ENCODE results near the gene SRPRA. TPM values are rescaled to one million over a fixed set of nuclear protein-coding genes. Genes with fewer than 3 reads are reported as not detected.
A peak's percentile ranks its signal among the peaks of the same experiment; 100 is the strongest.

SRPRA gene
- total and polyA plus RNA-seq, 2 donors (not counting 1 experiment from before 2014, with no cell fraction given) = 52.8 to 134 TPM

DNA sequence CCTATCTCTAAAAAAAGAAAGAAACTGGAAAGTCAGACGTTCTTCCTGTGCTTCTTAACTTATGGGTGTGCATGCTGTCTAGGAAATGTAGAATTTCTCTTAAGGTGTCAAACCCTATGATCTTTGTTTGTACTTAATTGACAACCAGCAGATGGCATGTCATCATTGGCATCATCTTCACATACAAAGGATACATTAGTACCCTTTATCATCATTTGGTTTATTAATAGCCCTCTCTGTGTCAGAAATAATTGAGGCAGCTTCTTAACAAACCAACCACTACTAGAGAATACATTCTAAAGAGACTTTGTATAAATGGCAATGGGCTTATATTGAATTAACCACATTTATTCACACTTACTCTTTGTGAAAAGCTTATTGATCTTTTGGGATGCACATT is 13.9 kb downstream of the SRPRA start:
- no peak for DNase-seq (ENCODE audit: low read depth in 2 of 2)
- H2AFZ ChIP-seq (ENCODE audit: low read length) = no peak overlapping the region

DNA sequence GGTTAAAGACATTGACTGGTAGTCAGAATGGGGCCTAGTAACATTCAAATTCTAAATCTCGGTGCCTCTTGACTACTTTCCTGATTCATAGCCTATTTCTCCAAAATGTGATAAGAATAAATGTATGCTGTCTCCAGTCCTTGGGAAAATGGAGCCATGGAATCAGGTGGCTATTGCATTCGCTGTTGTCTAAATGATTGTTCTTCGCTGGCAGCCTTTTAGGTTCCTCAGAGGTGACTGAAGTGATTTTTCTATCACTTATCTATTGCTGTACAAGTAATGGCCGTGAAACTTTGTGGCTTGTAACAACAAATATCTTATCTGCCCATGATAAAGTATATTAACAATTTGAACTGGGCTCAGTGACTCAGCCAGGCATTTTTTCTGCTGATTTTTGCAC is 15.4 kb downstream of the SRPRA start:
- Histone ChIP-seq H3K4me1 (ENCODE audit: control insufficient read depth, extremely low read depth, insufficient read depth, low read length) (peaks cover 3% of the 10 kb centered on the region), H3K79me2 (ENCODE audit: control insufficient read depth, insufficient read depth, low read length) (no peaks in the 10 kb centered on the region), H4K20me1 (ENCODE audit: control insufficient read depth, extremely low read depth, insufficient read depth, low read length) (no peaks in the 10 kb centered on the region), H3K9me3 (ENCODE audit: control insufficient read depth, insufficient read depth, low read depth, low read length) (no peaks in the 10 kb centered on the region), H3K36me3 (ENCODE audit: control insufficient read depth, insufficient read depth, low read length) (peaks cover 8% of the 10 kb centered on the region), H3K27ac (ENCODE audit: insufficient read depth, low read length) (no peak overlapping the region), H3K9ac (ENCODE audit: insufficient read depth, low read length) (no peak overlapping the region), H2AFZ (ENCODE audit: low read length) (no peak overlapping the region), H3K4me2 (ENCODE audit: extremely low read depth, insufficient read depth, low read length) (no peak overlapping the region), H3K4me3 (replicated peaks in 1 of 4; ENCODE audit: control extremely low read depth in 1 of 4, insufficient read depth in 1 of 4, low read depth in 3 of 4, low read length in 4 of 4) (no peak overlapping the region), H3K27me3 (ENCODE audit: control insufficient read depth, insufficient read depth, low read length) (no peaks in the 10 kb centered on the region)
- DNase-seq (ENCODE audit: low read depth in 2 of 2) = peak in 1 of 2 donors; percentile 13
- TF ChIP-seq EZH2 (IDR thresholded peaks at IDR 0.05; ENCODE audit: low read length, missing control alignments) = no peak
- TF ChIP-seq, protein P1, sequence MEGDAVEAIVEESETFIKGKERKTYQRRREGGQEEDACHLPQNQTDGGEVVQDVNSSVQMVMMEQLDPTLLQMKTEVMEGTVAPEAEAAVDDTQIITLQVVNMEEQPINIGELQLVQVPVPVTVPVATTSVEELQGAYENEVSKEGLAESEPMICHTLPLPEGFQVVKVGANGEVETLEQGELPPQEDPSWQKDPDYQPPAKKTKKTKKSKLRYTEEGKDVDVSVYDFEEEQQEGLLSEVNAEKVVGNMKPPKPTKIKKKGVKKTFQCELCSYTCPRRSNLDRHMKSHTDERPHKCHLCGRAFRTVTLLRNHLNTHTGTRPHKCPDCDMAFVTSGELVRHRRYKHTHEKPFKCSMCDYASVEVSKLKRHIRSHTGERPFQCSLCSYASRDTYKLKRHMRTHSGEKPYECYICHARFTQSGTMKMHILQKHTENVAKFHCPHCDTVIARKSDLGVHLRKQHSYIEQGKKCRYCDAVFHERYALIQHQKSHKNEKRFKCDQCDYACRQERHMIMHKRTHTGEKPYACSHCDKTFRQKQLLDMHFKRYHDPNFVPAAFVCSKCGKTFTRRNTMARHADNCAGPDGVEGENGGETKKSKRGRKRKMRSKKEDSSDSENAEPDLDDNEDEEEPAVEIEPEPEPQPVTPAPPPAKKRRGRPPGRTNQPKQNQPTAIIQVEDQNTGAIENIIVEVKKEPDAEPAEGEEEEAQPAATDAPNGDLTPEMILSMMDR (conservative IDR thresholded peaks at IDR 0.05 in 1 of 2, IDR thresholded peaks at IDR 0.05 in 1 of 2; ENCODE audit: low read depth in 1 of 2, low read length in 2 of 2) = no peak

More for the DNA sequence above, 13.9 kb downstream of the SRPRA start:
- peaks cover 8% of the 10 kb centered on the region for H3K36me3 ChIP-seq (ENCODE audit: control insufficient read depth, insufficient read depth, low read length)
- no peak for TF ChIP-seq EZH2 (IDR thresholded peaks at IDR 0.05; ENCODE audit: low read length, missing control alignments)
- TF ChIP-seq, protein P1 (conservative IDR thresholded peaks at IDR 0.05 in 1 of 2, IDR thresholded peaks at IDR 0.05 in 1 of 2; ENCODE audit: low read depth in 1 of 2, low read length in 2 of 2) = no peak
- H3K4me3 ChIP-seq (replicated peaks in 1 of 4; ENCODE audit: control extremely low read depth in 1 of 4, insufficient read depth in 1 of 4, low read depth in 3 of 4, low read length in 4 of 4) = no peak overlapping the region
- no peaks in the 10 kb centered on the region for H3K27me3 ChIP-seq (ENCODE audit: control insufficient read depth, insufficient read depth, low read length)
- H4K20me1 ChIP-seq (ENCODE audit: control insufficient read depth, extremely low read depth, insufficient read depth, low read length) = no peaks in the 10 kb centered on the region
- no peak overlapping the region for H3K27ac ChIP-seq (ENCODE audit: insufficient read depth, low read length)
- no peak overlapping the region for H3K4me2 ChIP-seq (ENCODE audit: extremely low read depth, insufficient read depth, low read length)
- H3K9ac ChIP-seq (ENCODE audit: insufficient read depth, low read length) = no peak overlapping the region
- H3K9me3 ChIP-seq (ENCODE audit: control insufficient read depth, insufficient read depth, low read depth, low read length) = no peaks in the 10 kb centered on the region
- H3K79me2 ChIP-seq (ENCODE audit: control insufficient read depth, insufficient read depth, low read length) = no peaks in the 10 kb centered on the region
- H3K4me1 ChIP-seq (ENCODE audit: control insufficient read depth, extremely low read depth, insufficient read depth, low read length) = peaks cover 3% of the 10 kb centered on the region

DNA sequence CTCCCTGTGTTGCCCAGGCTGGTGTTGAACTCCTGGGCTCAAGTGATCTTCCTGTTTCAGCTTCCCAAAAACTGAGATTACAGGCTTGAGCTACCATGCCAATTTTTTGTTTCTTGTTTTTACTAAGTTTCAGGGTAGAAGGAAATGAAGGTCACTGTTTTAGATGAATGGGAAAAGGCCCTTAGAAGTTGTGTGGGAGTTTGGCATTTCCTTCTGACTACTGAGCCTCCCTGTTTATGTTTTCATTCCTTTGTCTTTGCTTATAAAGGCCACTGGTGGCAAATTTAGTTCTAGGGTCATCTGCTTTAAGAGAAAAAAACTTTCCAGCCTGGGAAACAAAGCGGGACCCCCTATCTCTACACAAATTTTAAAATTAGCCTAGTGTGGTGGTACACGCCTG is 22.1 kb downstream of the SRPRA start:
- Histone ChIP-seq H3K9me3 (ENCODE audit: control insufficient read depth, insufficient read depth, low read depth, low read length) (no peaks in the 10 kb centered on the region), H2AFZ (ENCODE audit: low read length) (no peak overlapping the region), H3K27me3 (ENCODE audit: control insufficient read depth, insufficient read depth, low read length) (no peaks in the 10 kb centered on the region), H3K4me2 (ENCODE audit: extremely low read depth, insufficient read depth, low read length) (no peak overlapping the region), H3K79me2 (ENCODE audit: control insufficient read depth, insufficient read depth, low read length) (no peaks in the 10 kb centered on the region), H4K20me1 (ENCODE audit: control insufficient read depth, extremely low read depth, insufficient read depth, low read length) (no peaks in the 10 kb centered on the region), H3K4me1 (ENCODE audit: control insufficient read depth, extremely low read depth, insufficient read depth, low read length) (no peaks in the 10 kb centered on the region), H3K9ac (ENCODE audit: insufficient read depth, low read length) (no peak overlapping the region), H3K36me3 (ENCODE audit: control insufficient read depth, insufficient read depth, low read length) (no peaks in the 10 kb centered on the region), H3K27ac (ENCODE audit: insufficient read depth, low read length) (no peak overlapping the region), H3K4me3 (replicated peaks in 1 of 4; ENCODE audit: control extremely low read depth in 1 of 4, insufficient read depth in 1 of 4, low read depth in 3 of 4, low read length in 4 of 4) (no peak overlapping the region)
- TF ChIP-seq EZH2 (IDR thresholded peaks at IDR 0.05; ENCODE audit: low read length, missing control alignments) = no peak
- TF ChIP-seq, protein P1 (conservative IDR thresholded peaks at IDR 0.05 in 1 of 2, IDR thresholded peaks at IDR 0.05 in 1 of 2; ENCODE audit: low read depth in 1 of 2, low read length in 2 of 2) = no peak
- peak in 1 of 2 donors; percentile 50 for DNase-seq (ENCODE audit: low read depth in 2 of 2)
